Endothelial cell (in vitro differentiated cells): Measurements from ENCODE around the gene CCSER1. TPM values are rescaled to one million over a fixed set of nuclear protein-coding genes. Genes with fewer than 3 reads are reported as not detected.

Experiments
- DNase-seq: peaks from one replicate; pipeline ENCODE4 v3.0.0; 2021; ENCODE audit warnings: low spot score
- H3K27ac Mint-ChIP-seq: one replicate; pipeline ENCODE4 v1.8.0; 2021; ENCODE audit warnings: mixed read lengths, inconsistent platforms; ENCODE audit not compliant: unreplicated experiment
- H3K27me3 Mint-ChIP-seq: one replicate; pipeline ENCODE4 v1.8.0; 2021; ENCODE audit warnings: mild to moderate bottlenecking, moderate library complexity, mixed read lengths, inconsistent platforms; ENCODE audit not compliant: unreplicated experiment
- H3K36me3 Mint-ChIP-seq: one replicate; pipeline ENCODE4 v1.8.0; 2021; ENCODE audit warnings: mild to moderate bottlenecking, low read depth, mixed read lengths, inconsistent platforms; ENCODE audit not compliant: unreplicated experiment
- H3K4me1 Mint-ChIP-seq: one replicate; pipeline ENCODE4 v1.8.0; 2021; ENCODE audit warnings: mild to moderate bottlenecking, mixed read lengths, inconsistent platforms; ENCODE audit not compliant: unreplicated experiment
- H3K4me3 Mint-ChIP-seq: one replicate; pipeline ENCODE4 v1.8.0; 2021; ENCODE audit warnings: mild to moderate bottlenecking, mixed read lengths, inconsistent platforms; ENCODE audit not compliant: unreplicated experiment
- H3K9me3 Mint-ChIP-seq: one replicate; pipeline ENCODE4 v1.8.0; 2021; ENCODE audit warnings: mixed read lengths, inconsistent platforms; ENCODE audit not compliant: unreplicated experiment
- total RNA-seq: library from RNA; stranded (reverse); fragmentation: NEBNext Ultra II Directional; extraction: Animal tissue kit (Norgen Biotek cat#: 25700); gene quantifications from one replicate; pipeline ENCODE4 v1.2.1, GENCODE V29; 2021; ENCODE audit not compliant: unreplicated experiment
- TF ChIP-seq, protein P1 (sequence below): fragments of 200-600 bp; sonication (generic); IDR thresholded peaks from one replicate; pipeline ENCODE4 v1.5.0; 2021; ENCODE audit warnings: antibody characterized with exemption; ENCODE audit not compliant: unreplicated experiment

CCSER1 gene
- total RNA-seq, 1 donor from 2014 or later = 3.0 TPM

GRCh38 chr4:90171491-90171890 is 44.3 kb downstream of the CCSER1 start:
- H3K4me3 Mint-ChIP-seq = no peak overlapping the region
- DNase-seq = no peak
- TF ChIP-seq, protein P1, sequence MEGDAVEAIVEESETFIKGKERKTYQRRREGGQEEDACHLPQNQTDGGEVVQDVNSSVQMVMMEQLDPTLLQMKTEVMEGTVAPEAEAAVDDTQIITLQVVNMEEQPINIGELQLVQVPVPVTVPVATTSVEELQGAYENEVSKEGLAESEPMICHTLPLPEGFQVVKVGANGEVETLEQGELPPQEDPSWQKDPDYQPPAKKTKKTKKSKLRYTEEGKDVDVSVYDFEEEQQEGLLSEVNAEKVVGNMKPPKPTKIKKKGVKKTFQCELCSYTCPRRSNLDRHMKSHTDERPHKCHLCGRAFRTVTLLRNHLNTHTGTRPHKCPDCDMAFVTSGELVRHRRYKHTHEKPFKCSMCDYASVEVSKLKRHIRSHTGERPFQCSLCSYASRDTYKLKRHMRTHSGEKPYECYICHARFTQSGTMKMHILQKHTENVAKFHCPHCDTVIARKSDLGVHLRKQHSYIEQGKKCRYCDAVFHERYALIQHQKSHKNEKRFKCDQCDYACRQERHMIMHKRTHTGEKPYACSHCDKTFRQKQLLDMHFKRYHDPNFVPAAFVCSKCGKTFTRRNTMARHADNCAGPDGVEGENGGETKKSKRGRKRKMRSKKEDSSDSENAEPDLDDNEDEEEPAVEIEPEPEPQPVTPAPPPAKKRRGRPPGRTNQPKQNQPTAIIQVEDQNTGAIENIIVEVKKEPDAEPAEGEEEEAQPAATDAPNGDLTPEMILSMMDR = no peak
- no peak overlapping the region for H3K27ac Mint-ChIP-seq
- no peaks in the 10 kb centered on the region for H3K4me1 Mint-ChIP-seq
- H3K9me3 Mint-ChIP-seq = no peaks in the 10 kb centered on the region
- H3K27me3 Mint-ChIP-seq = peaks cover 4% of the 10 kb centered on the region
- H3K36me3 Mint-ChIP-seq = no peaks in the 10 kb centered on the region

DNA sequence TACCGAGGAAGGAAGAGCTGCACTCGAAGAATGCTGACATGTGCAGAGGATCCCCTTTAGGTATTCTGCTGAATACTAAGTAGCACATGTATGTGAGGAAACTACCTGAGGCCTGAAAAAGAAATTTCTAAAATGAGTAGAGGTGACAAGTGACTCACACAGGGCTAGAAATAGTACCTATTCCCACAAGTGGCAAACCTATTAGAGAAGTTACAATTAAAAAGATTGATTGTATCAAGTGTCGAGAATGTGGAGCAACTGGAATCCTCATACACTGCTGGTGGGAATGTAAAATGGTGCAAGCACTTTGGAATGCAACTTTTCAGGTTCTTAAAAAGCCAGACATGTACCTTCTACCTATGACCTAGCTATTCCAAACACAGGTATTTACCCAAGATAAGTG is 47.4 kb downstream of the CCSER1 start:
- Mint-ChIP-seq H3K27me3 (peaks cover 4% of the 10 kb centered on the region), H3K27ac (no peak overlapping the region), H3K4me1 (no peaks in the 10 kb centered on the region), H3K9me3 (no peaks in the 10 kb centered on the region), H3K36me3 (no peaks in the 10 kb centered on the region), H3K4me3 (no peak overlapping the region)
- DNase-seq = no peak
- TF ChIP-seq, protein P1 = no peak

GRCh38 chr4:90181644-90182043 is 54.5 kb downstream of the CCSER1 start:
- DNase-seq = no peak
- peaks cover 3% of the 10 kb centered on the region for H3K4me1 Mint-ChIP-seq
- no peaks in the 10 kb centered on the region for H3K27me3 Mint-ChIP-seq
- no peaks in the 10 kb centered on the region for H3K9me3 Mint-ChIP-seq
- no peak overlapping the region for H3K27ac Mint-ChIP-seq
- no peaks in the 10 kb centered on the region for H3K36me3 Mint-ChIP-seq
- H3K4me3 Mint-ChIP-seq = no peak overlapping the region
- TF ChIP-seq, protein P1 = no peak

GRCh38 chr4:90183254-90183653 is 56.1 kb downstream of the CCSER1 start:
- Mint-ChIP-seq H3K9me3 (no peaks in the 10 kb centered on the region), H3K36me3 (no peaks in the 10 kb centered on the region), H3K4me3 (no peak overlapping the region), H3K27me3 (no peaks in the 10 kb centered on the region), H3K4me1 (peaks cover 3% of the 10 kb centered on the region), H3K27ac (no peak overlapping the region)
- TF ChIP-seq, protein P1 = no peak
- no peak for DNase-seq

- DNase-seq = no peak
- Mint-ChIP-seq H3K27me3 (no peaks in the 10 kb centered on the region), H3K27ac (no peak overlapping the region), H3K36me3 (no peaks in the 10 kb centered on the region), H3K4me1 (peaks cover 3% of the 10 kb centered on the region), H3K9me3 (no peaks in the 10 kb centered on the region), H3K4me3 (no peak overlapping the region)
- TF ChIP-seq, protein P1 = no peak
Observed at GRCh38 chr4:90184560-90184959, 57.4 kb downstream of the CCSER1 start.
